NCI-H345 treated with DMSO at 0.1 percent for 48 hours (cell line): ENCODE results near the gene CHCHD6.

Experiments used
- DNase-seq: peaks from one replicate; lab custom pipeline; 2025; ENCODE audit not compliant: unreplicated experiment; lab: John Stamatoyannopoulos, UW

The CHCHD6 gene

DNA sequence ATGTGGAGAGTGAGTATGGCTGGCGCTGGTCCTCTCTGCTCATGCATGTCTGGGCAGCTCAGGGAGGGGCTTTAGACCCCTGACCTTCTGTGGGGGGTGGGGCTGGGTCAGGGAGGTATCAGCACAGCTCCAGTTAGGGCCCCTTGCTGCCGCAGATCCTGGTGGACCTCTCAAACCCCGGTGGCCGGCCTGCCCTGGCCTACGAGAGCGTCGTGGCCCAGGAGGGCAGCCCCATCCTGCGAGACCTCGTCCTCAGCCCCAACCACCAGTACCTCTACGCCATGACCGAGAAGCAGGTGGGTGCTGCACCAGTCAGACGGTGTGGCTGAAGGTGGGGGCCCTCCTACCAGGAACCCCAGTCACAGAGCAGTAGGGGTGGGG, 299.1 kb downstream of the CHCHD6 start:
- DNase-seq: no peak

DNA sequence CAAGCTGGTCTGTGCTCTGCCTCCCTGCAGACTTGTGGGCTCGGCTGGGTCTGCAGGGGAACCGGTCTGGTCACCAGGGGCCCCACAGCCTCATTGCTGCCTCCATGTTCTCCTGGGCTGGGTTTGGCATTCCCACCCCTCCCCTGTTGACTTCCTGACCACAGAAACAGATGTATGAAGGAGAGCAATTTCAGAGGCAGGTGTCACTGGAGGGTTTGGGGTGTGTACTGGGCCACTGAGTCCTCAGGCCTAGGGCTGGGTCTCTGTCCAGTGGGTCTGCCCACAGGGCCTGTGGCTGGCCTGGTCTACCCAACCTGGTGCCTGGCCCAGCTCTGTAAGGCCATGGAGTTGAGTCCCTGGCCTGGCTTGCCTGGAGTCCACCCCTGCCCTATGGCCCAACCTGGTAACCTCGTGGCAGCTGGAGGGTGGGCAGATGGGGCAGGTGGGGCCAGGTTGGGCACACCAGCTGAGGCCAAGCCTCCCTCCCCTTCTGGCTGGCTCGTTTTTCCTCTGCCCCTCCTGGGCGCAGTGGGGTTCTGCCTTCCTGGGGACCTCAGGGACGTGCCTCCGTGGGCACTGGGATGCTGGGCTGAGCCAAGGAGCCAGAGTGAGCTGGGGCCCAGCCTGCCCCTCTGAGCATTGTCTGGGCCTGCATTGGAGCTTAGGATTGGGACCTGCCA, 299.7 kb downstream of the CHCHD6 start:
- no peak for DNase-seq

DNA sequence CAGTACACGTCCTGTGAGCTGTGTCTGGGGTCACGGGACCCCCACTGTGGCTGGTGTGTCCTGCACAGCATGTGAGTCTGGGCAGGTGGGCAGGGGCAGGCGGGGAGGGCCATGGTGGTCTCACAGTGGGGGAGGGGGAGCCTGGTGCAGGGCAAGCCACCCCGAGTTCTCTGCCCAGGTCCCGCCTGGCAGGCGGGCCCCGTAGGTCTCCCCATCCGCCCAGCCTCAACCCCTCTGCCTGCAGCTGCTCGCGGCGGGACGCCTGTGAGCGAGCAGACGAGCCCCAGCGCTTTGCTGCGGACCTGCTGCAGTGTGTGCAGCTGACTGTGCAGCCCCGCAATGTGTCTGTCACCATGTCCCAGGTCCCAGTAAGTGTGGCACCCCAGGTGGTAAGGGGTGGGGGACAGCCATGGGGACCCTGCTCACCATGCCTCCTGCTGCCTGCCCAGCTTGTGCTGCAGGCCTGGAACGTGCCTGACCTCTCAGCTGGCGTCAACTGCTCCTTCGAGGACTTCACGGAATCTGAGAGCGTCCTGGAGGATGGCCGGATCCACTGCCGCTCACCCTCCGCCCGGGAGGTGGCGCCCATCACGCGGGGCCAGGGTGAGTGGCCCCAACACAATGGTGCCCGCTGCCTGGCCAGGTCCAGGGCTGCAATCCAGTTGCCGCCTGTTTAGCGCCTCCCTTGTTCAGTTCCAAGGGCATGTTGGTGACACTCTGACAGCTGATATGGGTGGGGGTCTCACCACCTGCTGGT, 300.8 kb downstream of the CHCHD6 start:
- DNase-seq: no peak

DNA sequence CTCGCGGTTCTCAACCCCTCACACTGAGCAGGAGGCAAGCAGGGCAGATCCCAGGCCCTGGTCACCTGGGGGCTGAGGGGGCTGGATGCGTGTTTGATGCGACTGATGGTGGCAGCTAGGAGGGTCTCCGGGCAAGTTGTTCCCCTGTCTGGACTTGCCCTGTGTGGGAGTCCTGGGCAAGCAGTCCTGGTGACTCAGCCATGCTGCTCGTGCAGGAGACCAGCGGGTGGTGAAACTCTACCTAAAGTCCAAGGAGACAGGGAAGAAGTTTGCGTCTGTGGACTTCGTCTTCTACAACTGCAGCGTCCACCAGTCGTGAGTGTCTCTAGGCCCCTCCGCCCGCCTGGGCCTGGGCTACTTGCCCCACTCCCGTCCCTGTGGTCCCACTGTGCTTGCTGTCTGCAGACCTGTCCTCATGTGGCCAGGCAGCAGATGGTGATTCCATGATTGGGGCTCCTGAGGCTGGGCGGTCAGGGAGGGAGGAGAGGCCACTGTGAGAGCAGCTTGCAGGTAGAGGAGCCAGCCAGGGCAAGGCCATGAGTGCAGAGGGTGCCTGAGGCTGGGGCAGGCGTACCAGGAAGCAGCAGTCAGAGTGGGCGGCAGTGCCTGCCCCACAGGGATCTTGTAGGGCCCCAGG, 301.9 kb downstream of the CHCHD6 start:
- no peak for DNase-seq

DNA sequence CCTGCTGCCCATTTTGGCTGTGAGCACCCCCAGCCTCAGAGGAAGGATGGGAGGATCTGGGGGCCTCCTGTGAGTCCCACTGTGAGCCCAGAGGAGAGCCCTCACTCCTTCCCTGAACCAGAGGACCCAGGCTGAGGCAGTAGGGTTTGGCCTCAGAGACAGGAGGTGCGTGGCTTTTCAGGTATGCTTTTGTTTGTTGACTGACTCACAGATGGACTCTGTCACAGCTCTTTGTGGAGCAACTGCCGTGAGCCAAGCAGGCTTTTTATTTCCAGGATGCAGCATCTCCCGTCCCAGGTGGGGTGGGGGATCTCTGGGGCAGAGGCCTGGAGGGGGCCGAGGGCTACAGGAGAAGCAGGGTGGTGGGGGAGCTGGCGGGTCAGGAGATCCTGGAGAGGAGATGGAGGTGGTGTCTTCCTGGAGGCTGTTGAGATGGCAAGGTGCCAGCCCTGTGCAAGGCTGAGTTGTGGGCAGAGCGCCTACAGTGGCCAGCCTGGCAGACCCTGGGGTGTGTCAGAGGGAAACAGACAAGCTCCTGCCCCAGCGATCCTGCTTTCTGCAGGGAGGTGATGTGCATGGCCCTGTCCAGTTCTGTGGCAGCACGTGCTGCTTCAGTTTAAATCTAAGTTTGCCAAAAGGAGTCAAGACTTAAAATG, 302.9 kb downstream of the CHCHD6 start:
- no peak for DNase-seq

GRCh38 chr3:127008236-127008635, 304.2 kb downstream of the CHCHD6 start:
- DNase-seq: no peak

- no peak for DNase-seq
These were observed 305.5 kb downstream of the CHCHD6 start for GRCh38 chr3:127009531-127009930.
